CD4-positive, alpha-beta T cell treated with Interleukin-4 for 1 hour (primary cell): ENCODE measurements around the gene UGT1A7.

Experiments used
- DNase-seq, 2 donors: peaks; one replicate each; pipeline ENCODE4 v3.0.0-alpha.2; 2020 to 2022

UGT1A7 gene

DNA sequence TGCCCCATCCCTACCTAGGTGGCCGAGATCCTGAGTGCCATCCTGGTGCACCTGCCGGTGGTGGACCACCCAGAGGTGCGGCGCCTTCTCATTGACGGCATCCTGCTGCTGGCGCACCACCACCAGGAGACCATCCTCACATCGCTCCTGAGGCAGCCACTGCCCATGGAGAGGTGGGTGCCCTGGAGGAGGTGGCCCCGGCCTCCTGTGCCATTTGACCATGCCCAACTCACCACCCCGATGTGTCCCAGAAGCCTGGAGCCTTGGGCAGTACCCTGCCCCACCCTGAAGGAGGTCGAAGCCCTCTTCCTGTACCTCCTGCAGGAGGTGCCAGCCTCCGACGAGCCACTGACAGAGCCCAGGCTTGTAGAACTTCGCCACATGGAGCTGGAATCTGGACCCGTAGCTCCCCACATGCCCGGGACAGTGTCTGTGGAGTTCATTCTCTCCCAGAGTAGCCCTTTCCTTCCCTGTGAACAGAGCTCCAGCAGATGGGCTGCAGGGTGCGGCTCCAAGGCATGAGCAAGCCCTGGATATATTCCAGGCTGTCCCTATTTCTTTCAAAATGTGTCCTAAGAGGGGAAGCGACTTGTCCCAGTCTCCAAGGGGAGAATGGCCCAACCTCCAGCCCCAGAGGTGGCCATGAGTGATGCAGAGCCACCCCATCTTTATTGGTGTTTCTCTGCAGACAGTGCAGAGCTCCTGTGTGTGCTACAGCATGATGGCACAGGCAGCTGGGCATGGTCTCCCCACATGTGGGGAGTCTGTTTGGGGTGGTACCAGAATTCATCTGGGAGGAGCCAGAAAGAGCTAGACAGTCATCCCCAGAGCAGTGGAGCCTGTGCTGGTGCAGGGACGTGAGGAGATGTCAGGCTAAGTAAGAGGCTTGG, 138.4 kb downstream of the UGT1A7 start:
- DNase-seq, result peak in 1 of 2 donors; percentile 5

- DNase-seq, result no peak
These were observed 139.0 kb downstream of the UGT1A7 start for GRCh38 chr2:233820774-233821105.

- no peak for DNase-seq
These were observed 139.5 kb downstream of the UGT1A7 start for GRCh38 chr2:233821196-233821595.

DNA sequence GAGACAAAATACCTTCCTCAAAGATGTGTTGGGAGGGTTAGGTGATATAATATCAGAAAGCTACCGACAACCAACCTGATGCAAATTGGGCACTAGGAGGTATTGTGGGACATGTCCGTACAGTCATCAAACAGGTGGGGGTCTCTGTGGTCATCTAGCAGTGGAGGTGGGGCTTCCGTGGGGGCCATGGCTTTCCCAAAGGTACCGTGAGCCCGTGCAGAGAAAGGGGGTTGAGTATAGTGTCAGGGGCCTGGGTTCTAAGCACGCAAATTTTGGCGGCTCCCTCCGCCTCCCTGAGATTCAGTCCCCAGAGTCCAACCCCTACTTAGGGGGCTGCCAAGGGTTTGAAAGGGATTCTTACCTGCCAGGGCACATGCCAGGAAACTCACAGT, 140.0 kb downstream of the UGT1A7 start:
- DNase-seq, result no peak

DNA sequence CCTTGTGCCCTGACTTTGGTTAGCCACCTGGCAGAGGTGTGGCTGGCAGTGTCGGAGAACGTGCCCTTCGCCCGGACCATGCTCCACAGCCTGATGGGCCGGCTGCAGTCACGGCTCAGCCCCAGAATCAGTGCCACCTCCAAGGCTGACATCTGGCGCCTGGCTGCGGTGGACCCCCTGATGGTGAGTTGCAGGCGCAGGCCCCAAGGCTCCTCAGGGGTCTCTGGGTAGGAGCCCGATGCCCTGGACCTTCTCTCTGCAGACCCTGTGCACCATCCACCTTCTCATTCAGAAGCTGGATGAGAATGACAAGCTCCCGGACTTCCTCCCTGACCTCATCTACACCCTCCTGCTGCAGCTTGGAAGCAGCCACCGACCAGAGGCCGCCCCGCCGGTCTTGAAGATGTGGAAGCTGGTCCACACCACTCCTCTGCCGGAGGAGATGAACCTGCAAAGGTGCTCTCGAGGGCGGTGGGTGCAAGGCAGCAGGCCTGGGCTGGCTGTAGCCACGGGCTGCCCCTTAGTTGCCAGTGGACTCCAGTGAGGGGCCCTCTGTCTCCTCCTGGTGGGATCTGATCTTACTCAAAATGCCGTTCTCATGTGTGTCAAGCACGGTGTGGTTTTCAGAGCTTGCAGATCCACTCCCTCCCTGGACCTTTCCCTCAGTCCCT, 140.5 kb downstream of the UGT1A7 start:
- DNase-seq, result no peak
